COLO668 (cell line): Measurements from ENCODE around the gene CLHC1.
"Not testable (repeated sequence)": the region's sequence is repeated elsewhere in the genome, so short reads cannot be mapped to it uniquely, and the experiment has no call there.

Source experiments
- DNase-seq: peaks from one replicate; lab custom pipeline; 2025; ENCODE audit not compliant: unreplicated experiment; lab: John Stamatoyannopoulos, UW

Gene CLHC1

DNA sequence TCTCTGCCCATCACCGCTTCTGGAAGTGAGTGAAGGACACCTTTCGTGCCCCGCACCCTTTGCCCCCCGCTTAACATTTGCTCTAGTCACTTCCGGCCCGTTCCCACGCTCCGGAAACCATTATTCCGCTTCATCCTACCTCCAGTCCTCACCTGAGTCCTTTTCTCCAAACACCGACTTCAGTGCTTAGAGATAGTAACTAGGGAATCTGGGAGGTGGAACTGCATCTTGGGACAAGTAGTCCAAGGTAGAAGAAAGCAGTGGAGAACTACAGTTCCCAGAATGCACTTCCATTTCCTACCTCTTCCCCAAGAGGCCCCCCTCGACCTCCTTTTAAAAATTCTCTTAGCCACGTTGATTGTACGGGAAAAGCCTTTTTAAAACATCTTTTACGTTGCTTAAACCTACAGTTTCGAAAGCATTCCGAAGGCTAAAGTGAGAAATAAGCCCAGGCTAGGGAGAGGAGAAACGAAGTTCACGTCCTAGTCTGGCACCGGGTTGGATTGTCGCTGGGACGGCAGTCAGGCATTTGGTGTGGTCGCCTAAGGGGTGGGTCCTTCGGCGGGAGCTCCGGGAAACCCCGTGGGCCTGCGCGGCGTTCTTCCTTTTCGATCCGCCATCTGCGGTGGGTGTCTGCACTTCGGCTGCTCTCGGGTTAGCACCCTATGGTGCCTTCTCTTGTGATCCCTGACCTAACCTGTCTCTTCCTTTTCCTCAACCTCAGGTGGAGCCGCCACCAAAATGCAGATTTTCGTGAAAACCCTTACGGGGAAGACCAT, at the start of gene CLHC1, which contains the start of gene RPS27A:
Gene CLHC1, minus strand, starts transcription at position 210 of the 779 bp plus-strand sequence. CDS start 9,882 bp downstream, outside the sequence.
Gene RPS27A, plus strand, starts transcription at position 605 of the 779 bp plus-strand sequence. Its CDS starts 137 bp downstream, at position 742.
- peak; percentile 92 for DNase-seq

DNA sequence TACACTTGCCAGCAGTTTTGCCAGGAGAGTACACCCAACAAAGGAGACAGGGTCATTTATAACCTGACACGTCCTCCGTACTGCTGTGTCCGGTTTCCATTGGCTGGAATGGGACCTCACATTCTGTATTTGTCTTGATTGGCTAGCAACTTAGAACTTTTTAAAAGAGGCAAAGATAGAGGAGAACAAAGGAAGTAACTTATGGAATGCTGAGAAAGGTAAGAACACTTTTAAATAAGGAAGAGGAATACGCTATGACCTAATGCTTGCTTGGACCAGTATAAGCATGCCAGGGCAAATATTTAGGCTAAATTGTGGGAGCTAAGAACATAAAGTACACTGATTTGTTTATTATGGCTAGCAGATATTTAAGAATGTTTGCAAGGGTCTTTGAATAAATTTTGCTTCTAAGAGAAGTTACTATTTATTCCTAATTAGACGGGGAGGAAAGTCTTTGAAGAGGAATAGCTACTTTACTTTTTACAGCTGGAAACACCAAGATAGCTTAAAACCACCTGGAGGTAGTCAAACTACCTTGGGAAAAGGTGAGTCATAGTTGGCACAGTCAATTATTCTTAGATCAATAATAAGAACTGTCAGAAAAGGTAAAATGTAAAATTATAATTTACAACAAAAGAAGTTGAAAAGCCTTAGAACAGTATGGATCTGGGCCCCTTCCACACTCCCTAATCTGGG, 48.9 kb upstream of the CLHC1 start:
- DNase-seq, result not testable (repeated sequence)

DNA sequence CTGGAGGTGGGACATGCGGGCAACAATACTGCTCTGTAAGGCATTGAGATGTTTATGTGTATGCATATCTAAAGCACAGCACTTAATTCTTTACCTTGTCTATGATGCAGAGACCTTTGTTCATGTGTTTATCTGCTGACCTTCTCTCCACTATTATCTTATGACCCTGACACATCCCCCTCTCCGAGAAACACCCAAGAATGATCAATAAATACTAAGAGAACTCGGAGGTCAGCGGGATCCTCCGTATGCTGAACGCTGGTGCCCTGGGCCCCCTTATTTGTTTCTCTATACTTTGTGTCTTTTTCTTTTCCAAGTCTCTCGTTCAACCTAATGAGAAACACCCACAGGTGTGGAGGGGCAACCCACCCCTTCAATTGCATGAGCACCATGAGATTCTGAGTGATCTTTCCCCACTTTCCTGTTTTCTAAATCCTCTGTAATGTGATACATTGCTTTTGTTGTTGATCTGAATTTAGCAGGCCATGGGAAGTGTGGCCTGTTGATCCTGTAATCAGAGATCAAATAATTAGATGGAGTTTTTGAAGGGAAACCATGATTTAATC, 47.8 kb upstream of the CLHC1 start:
- not testable (repeated sequence) for DNase-seq

DNA sequence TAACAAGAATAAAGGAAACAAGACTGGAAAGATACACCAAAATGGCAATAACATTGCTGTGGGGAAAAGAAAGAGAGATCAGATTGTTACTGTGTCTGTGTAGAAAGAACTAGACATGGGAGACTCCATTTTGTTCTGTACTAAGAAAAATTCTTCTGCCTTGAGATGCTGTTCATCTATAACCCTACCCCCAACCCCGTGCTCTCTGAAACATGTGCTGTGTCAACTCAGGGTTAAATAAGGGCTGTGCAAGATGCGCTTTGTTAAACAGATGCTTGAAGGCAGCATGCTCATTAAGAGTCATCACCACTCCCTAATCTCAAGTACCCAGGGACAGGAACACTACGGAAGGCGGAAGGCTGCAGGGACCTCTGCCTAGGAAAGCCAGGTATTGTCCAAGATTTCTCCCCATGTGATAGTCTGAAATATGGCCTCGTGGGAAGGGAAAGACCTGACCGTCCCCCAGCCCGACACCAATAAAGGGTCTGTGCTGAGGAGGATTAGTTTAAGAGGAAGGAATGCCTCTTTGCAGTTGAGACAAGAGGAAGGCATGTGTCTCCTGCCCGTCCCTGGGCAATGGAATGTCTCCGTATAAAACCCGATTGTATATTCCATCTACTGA, 47.2 kb upstream of the CLHC1 start:
- not testable (repeated sequence) for DNase-seq

DNA sequence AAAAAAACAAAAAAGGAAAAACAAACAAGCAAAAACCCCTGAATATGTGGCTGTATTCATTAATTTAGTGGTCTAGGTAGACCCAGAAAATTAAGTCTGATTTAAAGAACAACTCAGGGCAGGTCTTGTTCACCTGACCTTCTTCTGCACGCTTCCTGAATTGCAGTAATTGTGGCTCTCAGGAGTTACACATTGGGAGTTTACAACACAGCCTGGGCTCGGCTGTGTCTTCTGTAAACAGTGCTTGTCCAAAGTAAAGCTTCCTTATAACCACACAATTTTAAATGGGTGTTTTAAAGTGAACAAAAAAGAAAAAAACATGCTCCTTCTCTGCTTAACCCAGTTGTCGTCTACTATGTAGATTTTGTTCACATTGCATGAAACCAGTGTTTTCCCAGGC, 45.2 kb upstream of the CLHC1 start:
- no peak for DNase-seq

DNA sequence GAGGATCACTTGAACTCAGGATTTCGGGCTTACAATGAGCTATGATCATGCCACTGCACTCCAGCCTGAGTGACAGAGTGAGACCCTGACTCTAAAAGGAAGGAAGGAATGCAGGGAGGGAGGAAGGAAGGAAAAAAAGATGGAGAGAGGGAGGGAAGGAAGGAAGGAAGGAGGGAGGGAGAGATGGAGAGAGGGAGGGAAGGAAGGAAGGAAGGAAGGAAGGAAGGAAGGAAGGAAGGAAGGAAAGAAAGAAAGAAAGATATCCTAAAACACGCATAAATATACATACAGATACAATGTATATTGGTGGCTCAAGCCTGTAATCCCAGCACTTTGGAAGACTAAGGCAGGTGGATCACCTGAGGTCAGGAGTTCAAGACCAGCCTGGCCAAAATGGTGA, 42.3 kb upstream of the CLHC1 start:
- not testable (repeated sequence) for DNase-seq

DNA sequence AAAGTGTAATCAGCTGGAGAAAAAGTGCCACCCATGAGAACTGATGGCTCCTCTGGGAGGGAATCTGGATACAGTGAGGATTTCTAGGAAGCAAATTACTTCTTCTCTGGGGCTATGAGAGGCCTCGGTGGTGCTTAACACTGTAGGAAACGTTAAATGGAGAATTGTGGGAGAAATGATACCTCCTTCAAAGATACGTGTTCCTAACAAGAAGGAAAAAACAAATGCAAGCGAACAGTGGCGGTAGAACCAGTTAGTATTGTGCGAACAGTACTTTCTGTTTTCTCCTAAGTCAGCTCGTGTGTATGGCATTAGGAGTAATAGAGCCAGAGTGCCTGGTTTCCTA, 37.5 kb upstream of the CLHC1 start:
- peak; percentile 4 for DNase-seq

DNA sequence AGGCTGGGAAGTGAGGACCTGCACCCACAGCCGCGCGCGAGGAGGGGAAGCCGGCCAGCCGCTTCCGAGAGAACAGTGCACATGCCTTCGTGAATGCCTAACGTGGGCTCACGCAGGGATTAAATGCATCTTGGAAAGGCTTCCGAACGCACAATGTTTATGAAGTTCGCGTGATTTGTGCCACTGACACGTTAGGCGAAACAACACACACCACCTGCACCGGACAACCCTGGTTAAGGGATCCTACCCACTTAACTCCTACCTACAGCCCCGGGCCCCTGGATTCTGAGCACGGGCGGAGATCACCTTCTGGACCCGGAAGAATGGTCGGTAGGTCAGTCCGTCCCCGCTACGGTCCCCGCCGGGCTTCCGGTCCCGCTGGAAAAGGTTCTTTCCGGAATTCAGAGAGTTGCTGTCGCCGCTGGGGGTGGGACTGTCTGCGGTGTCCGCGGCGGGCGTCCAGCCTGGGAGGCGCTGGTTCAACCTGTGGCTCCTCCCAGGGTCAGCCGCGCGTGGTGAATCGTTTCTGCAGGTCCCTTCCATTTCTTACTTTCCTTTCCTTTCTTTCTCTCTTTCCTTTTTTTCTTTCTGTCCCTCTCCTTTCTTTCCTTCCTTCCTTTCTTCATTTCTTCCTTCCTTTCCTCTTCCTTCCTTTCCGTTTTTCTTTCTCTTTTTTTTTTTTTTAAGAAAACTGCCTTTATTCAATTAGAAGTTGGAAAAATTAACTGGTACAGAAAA, 37.0 kb upstream of the CLHC1 start, which contains the start of gene MTIF2:
Gene MTIF2, minus strand, starts transcription at position 325 of the 738 bp plus-strand sequence. CDS start 5,373 bp downstream, outside the sequence.
- peak; percentile 97 for DNase-seq

DNA sequence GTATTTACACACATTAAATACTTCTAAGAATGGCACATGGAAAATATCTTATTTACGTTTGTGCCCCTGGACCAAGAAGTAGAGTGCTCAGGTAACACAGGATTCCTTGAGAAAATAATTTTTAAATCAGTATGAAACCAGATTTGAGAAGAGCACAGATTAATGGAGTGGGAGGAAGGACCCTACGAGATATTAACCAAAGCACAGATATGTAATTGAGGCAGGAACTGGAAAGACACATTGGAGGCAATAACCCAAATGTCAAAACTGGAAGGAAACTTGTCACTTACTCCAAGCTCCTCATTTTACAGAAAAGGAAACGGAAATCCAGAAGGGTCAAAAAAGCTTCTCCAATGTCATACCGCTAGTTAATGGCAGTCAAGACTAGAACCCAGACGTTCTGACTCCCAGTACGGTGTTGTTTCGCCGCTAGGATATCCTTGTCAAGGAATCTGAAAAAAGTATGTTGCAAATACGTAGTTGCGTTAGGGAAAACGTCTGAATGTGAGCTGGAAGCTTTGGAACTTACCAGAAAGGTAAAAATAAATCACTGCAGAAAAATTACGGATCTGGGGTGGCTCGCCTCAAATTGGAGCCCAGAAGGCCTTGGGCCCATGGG, 36.3 kb upstream of the CLHC1 start:
- no peak for DNase-seq

DNA sequence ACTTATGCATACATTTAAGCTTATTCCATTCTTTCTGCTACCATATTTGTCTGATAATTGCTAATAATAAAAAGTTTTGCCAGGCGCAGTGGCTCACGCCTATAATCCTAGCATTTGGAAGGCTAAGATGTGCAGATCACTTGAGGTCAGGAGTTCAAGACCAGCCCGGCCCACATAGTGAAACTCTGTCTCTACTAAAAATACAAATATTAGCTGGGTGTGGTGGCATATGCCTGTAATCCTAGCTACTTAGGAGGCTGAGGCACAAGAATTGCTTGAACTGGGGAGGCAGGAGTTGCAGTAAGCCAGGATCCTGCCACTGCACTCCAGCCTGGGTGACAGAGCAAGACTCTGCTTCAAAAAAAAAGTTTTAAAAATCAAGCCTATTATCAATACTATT, 27.5 kb upstream of the CLHC1 start:
- not testable (repeated sequence) for DNase-seq

DNA sequence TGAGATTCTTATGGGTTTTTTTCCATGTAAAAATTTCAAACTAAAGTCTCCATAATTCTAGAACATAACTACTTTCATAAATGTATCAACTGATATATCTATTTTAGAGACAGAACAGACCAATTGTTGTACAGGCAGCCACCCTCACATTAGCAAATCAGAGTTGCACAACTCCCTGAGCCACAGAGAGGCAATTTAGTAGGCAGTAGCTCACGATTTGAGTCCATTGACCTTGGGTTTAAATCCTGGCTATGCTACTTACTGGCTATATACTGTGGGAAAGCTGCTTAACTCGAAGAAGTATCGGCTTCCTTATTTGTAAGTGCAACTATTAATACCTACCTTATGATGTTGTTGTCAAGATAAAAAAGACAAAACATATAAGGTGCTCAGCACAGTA, 20.7 kb upstream of the CLHC1 start:
- DNase-seq, result no peak

DNA sequence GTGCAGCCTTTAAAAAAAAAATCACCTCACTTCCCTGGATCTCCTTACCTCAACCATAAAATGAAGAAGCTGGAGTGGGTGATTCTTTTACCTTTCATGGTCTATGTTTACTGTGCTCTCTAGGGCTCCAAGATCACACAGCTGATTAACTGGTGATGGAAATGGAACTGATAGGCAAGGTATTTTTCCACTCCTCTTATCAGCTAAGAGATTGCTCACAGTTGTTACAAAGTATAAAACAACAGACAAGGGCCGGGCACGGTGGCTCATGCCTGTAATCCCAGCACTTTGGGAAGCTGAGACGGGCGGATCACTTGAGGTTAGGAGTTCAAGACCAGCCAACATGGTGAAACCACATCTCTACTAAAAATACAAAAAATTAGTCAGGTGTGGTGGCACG, 14.9 kb upstream of the CLHC1 start:
- DNase-seq, result no peak

DNA sequence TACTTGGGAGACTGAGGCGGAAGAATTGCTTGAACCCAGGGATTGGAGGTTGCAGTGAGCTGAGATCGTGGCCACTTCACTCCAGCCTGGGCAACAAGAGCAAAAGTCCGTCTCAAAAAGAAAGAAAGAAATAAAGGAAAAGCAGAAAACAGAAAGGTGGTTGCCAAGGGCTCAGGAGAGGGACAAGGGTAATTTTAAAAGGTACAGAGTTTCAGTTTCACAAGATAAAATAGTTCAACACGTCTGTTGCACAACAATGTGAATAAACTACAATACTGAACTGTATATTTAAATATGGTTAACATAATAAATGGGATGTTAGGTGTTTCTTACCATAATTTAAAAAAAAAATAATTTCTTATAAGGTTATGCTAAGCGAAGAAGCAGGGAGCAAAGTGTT, 13.3 kb upstream of the CLHC1 start:
- no peak for DNase-seq

DNA sequence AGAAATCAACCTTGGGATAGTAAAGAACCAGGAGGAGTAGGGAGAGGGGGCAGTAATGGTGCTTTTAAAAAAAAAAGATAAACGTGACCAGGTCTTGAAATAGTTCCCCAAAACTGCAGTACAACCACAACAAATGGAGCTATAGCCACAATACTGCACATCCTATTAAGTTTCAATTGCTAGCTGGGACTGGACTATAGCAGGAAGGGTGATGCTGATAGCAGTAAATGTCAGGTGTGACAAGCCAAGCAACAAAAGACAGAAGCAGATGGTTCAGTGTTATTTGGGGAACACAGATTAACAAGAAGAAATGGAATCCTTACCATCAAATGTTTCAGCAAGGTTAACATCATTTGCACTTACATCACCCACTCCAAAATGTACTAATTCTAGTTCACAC, 10.5 kb upstream of the CLHC1 start:
- no peak for DNase-seq

DNA sequence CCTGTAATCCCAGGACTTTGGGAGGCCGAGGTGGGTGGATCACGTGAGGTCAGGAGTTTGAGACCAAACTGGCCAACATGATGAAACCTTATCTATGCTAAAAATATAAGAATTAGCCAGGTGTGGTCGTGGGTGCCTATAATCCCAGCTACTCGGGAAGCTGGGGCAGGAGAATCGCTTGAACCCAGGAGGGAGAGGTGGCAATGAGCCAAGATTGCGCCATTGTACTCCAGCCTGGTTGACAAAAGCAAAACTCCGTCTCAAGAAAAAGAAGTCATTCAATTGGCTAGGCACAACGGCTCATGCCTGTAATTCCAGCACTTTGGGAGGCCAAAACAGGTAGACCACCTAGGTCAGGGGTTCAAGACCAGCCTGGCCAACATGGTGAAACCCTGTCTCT, 9.5 kb upstream of the CLHC1 start:
- DNase-seq, result not testable (repeated sequence)

DNA sequence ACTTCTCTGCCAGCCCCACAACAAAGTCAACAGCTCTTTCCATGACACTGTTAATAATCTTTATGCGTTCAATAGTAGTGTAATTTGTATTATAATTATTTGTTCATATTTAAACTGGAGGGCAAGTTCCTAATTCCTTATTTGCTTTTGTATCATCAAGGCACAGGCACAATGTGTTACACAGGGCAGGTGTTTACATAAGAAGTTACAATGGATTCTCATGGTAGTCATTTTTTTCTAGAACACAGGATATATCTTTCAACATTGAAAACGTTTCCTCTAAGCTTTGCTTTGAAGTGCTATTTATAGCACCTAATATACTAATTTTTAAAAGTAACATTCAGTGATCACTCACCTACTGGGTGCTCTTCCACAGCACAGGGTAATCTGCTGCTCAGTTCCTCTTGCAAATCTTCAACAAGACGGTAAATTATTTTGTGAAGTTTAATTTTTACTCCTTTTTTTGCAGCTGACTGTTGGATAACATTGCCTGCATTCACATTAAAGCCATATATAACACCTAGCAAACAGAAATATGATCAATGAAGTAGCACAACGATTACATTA, 7.6 kb upstream of the CLHC1 start:
- DNase-seq, result no peak

DNA sequence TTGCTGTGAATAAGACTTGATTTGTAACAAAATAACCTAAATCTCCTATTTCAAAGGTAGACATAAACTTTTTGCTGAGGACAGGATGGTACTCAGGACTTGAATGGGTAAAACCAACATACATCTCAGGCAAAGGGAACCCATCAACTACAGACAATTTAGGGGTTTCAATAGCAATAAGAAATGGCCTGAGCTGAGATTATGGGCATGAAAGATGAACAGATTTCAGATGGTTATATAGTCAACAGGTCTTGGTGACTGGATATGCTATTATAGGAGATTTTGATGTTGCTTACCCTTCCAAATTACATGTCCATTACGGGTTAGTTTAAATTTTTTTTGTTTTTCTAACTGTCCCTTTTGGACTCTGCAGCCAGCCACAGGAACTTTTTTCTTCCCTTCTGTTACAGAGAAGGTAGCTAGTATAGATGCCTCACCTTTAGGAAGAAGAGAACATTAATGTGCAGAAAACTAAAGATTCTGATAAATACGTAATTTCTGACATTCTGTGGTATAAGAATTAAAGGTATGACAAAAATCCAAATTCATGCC, 5.0 kb upstream of the CLHC1 start:
- DNase-seq, result no peak

DNA sequence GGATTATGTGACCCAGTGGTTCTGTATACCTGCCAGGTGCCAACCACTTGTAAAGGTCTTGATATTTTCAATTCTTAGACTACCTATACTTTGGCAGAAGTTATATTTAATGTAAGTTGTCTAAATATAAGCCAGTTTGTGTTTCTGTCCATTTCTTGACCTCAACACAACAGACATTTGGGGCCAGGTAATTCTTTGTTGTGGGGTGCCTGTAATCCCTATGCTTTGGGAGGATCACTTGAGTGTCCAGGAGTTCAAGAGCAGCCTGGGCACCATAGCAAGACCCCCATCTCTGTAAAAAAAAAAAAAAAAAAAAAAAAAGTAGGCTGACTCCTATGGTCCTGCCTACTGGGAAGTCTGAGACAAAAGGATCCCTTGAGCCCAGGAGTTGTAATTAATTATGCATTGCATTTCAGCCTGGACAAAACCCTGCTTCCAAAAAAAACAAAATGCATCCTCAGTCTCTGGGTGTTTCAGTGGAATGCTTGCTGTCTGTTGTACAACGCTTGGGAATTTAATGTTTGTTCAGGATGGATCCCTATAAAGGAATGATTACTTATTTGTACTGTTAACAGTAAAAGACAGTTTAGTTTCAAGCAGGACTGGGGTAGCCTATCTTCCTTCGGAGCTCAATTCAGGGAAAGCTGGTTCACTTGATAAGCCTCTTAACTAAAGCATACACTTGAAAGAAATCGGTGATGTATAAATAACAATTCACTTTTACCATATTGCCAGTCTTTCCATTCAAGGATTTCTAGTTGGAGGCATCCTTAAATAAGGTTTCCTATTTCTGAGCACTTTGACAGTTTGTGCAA, 3.8 kb upstream of the CLHC1 start:
- no peak for DNase-seq

DNA sequence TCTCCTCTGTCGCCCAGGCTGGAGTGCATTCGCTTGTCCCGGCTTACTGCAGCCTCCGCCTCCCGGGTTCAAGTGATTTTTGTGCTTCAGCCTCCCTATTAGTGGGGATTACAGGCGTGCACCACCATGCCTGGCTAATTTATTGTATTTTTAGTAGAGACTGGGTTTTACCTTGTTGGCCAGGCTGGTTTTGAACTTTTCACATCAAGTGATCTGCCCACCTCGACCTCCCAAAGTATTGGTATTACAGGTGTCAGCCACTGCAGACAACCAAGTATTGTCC, 1.5 kb upstream of the CLHC1 start:
- no peak for DNase-seq
